ENCODE measurements around the gene SELENOP.
"Not testable (repeated sequence)": the region's sequence is repeated elsewhere in the genome, so short reads cannot be mapped to it uniquely, and the experiment has no call there.

SELENOP gene

DNA sequence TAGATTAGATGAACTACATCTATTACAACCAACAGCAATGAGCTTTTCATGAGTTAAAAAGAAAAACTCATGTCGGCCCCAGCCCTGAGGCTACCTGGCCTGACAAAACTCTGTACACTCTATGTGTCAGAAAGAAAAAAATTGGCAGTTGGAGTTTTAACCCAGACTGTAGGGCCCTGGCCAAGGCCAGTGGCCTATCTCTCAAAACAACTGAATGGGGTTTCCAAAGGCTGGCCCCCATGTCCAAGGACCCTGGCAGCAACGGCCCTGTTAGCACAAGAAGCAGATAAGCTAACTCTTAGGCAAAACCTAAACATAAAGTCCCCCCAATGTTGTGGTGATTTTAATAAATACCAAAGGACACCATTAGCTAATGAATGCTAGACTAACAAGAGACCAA, 4.9 kb upstream of the SELENOP start:
- not testable (repeated sequence) for H3K36me3 Mint-ChIP-seq (ENCODE audit: insufficient read depth); H3K27ac Mint-ChIP-seq; H3K4me1 Mint-ChIP-seq (ENCODE audit: low read depth in 2 of 2); DNase-seq; H3K4me3 Mint-ChIP-seq; H3K9me3 Mint-ChIP-seq; ATAC-seq (replicated peaks); H3K27me3 Mint-ChIP-seq

DNA sequence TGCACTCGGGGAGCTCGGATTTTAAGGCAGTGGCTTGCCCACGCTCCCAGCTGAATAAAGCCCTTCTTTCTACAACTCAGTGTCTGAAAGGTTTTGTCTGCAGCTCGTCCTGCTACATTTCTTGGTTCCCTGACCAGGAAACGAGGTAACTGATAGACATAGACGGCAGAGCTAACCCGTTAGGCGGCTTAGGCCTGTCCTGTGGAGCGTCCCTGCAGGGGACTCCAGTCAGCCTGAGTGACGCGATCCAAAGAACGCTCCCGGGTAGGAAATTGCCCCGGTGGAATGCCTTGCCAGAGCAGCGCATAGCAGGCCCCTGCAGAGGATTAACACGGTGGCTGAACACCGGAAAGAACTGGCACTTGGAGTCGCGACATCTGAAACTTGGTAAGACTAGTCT, 1.8 kb upstream of the SELENOP start:
- H3K4me3 Mint-ChIP-seq, result no peak overlapping the region
- DNase-seq, result no peak
- H3K27me3 Mint-ChIP-seq, result no peaks in the 10 kb centered on the region
- H3K36me3 Mint-ChIP-seq (ENCODE audit: insufficient read depth), result no peaks in the 10 kb centered on the region
- peaks cover 0 to 3% of the 10 kb centered on the region in 2 donors for H3K4me1 Mint-ChIP-seq (ENCODE audit: low read depth in 2 of 2)
- no peak for ATAC-seq (replicated peaks)
- no peaks in the 10 kb centered on the region for H3K9me3 Mint-ChIP-seq
- H3K27ac Mint-ChIP-seq, result no peak overlapping the region

- Mint-ChIP-seq H3K4me3 (no peak overlapping the region), H3K4me1 (ENCODE audit: low read depth in 2 of 2) (peaks cover 0 to 3% of the 10 kb centered on the region in 2 donors), H3K27ac (no peak overlapping the region), H3K36me3 (ENCODE audit: insufficient read depth) (no peaks in the 10 kb centered on the region), H3K9me3 (no peaks in the 10 kb centered on the region), H3K27me3 (no peaks in the 10 kb centered on the region)
- no peak for DNase-seq
- ATAC-seq (replicated peaks), result no peak
Observed at GRCh38 chr5:42812620-42813019, 928 bp upstream of the SELENOP start.

- no peak for DNase-seq
- Mint-ChIP-seq H3K4me3 (no peak overlapping the region), H3K27ac (peak overlapping the region in 1 of 2 donors; percentile 29), H3K4me1 (ENCODE audit: low read depth in 2 of 2) (peaks cover 0 to 3% of the 10 kb centered on the region in 2 donors), H3K36me3 (ENCODE audit: insufficient read depth) (no peaks in the 10 kb centered on the region), H3K27me3 (no peaks in the 10 kb centered on the region), H3K9me3 (no peaks in the 10 kb centered on the region)
- no peak for ATAC-seq (replicated peaks)
Observed at GRCh38 chr5:42810834-42811590, 680 bp downstream of the SELENOP start.

DNA sequence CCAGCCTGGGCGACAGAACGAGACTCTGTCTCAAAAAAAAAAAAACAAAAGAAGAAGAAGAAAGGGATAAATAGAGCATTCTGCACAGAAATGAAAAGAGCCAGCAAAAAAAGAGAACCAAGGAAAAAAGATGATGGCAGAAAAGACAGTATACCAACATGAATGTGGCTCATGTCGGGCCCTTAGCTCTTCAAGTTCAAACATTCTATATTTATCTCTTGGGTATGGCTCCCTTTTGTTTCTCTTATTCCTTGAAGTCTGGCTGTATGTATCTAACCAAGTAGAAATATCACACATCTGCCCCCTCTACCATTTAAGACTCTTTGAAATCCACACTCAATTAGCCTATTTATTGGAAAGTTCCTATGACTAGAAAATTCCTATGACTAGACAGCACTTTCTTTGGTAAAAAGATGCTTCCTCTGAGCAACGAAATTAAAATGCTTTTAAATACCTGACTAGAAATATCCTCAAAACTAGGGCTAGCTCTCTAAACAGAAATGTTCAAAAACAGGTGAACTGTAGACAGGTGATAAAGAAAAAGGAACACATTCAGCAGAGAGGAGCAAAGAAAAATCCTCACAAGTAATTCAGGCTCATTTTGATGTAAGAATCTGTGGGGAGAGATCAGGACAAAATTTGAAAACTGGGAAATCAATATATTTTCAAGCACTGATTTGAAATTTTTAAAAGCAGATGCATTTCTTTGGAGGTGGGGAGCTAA, 2.6 kb downstream of the SELENOP start:
- DNase-seq (no peak), ATAC-seq (replicated peaks) (no peak)
- Mint-ChIP-seq H3K9me3 (no peaks in the 10 kb centered on the region), H3K27ac (no peak overlapping the region), H3K4me1 (ENCODE audit: low read depth in 2 of 2) (peaks cover 0 to 3% of the 10 kb centered on the region in 2 donors), H3K36me3 (ENCODE audit: insufficient read depth) (no peaks in the 10 kb centered on the region), H3K27me3 (no peaks in the 10 kb centered on the region), H3K4me3 (no peak overlapping the region)

GRCh38 chr5:42807722-42808447, 3.8 kb downstream of the SELENOP start:
- no peaks in the 10 kb centered on the region for H3K9me3 Mint-ChIP-seq
- DNase-seq (no peak), ATAC-seq (replicated peaks) (no peak)
- H3K4me3 Mint-ChIP-seq, result no peak overlapping the region
- H3K4me1 Mint-ChIP-seq (ENCODE audit: low read depth in 2 of 2), result peaks cover 0 to 3% of the 10 kb centered on the region in 2 donors
- H3K36me3 Mint-ChIP-seq (ENCODE audit: insufficient read depth), result no peaks in the 10 kb centered on the region
- H3K27ac Mint-ChIP-seq, result no peak overlapping the region
- H3K27me3 Mint-ChIP-seq, result no peaks in the 10 kb centered on the region

DNA sequence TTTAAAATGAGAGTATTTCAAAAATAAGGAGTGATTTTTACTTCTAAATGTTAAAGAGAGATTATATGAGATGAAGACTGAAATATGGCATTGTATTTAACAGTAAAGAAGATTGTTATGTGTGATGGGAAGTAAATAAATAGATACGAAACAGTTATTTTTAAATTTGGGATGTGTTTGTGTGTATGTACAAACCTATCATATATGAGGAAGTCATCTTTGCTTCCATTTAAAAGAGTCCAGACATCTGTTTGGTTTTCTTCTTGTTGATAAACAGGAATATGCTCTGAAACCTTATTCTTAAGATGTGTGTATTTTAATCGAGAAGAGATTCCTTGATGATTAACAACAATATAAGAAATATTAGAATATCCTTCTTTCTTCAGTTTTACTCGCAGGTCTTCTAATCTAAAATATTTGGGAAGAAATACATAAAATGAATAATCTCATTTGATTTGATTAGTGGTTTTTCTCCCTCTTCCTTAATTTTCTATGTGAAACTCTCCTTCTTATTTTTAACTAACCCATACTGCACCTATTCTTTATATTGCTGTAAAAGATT, 4.9 kb downstream of the SELENOP start:
- Mint-ChIP-seq H3K4me3 (no peak overlapping the region), H3K36me3 (ENCODE audit: insufficient read depth) (no peaks in the 10 kb centered on the region), H3K4me1 (ENCODE audit: low read depth in 2 of 2) (peaks cover 0 to 3% of the 10 kb centered on the region in 2 donors), H3K27me3 (no peaks in the 10 kb centered on the region), H3K9me3 (no peaks in the 10 kb centered on the region), H3K27ac (no peak overlapping the region)
- no peak for DNase-seq
- ATAC-seq (replicated peaks), result no peak

DNA sequence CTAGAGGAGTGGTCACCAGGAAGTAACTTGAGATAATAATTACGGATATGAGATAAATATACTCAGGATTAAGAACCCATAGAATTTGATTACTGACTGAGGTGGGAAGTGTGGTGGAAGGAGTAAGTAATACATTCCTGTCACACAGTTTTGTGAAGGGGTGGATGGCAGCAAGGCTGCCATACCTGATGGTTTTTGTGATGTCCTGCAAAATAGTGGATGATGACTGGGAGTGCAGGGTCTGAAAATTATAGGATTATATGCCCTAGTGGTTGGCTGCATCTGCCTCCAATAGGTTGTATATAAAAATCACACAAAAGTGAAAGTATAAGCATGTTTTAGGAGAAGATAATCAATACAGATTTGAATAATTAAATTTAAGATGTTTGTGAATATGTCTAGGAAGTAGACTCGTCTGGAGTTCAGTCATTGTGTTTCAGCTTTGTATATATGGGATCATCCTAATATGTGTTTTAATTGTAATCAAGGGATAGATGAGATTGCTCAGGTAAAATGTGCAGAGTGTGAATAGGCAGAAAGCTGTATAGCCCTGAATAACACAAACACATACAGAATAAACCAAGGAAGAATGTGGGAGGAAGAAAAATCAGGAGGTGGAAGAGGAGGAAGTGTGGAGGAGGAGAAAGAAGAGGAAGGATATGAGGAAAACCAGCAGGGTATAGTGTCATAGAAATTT, 5.5 kb downstream of the SELENOP start:
- DNase-seq (no peak), ATAC-seq (replicated peaks) (no peak)
- no peaks in the 10 kb centered on the region for H3K9me3 Mint-ChIP-seq
- H3K4me3 Mint-ChIP-seq, result no peak overlapping the region
- no peaks in the 10 kb centered on the region for H3K4me1 Mint-ChIP-seq (ENCODE audit: low read depth in 2 of 2)
- no peak overlapping the region for H3K27ac Mint-ChIP-seq
- H3K27me3 Mint-ChIP-seq, result no peaks in the 10 kb centered on the region
- H3K36me3 Mint-ChIP-seq (ENCODE audit: insufficient read depth), result no peaks in the 10 kb centered on the region

GRCh38 chr5:42804717-42805339, 6.9 kb downstream of the SELENOP start:
- Mint-ChIP-seq H3K27ac (no peak overlapping the region), H3K9me3 (no peaks in the 10 kb centered on the region), H3K4me1 (ENCODE audit: low read depth in 2 of 2) (no peaks in the 10 kb centered on the region), H3K36me3 (ENCODE audit: insufficient read depth) (no peaks in the 10 kb centered on the region), H3K27me3 (no peaks in the 10 kb centered on the region), H3K4me3 (no peak overlapping the region)
- ATAC-seq (replicated peaks) (no peak), DNase-seq (no peak)

GRCh38 chr5:42801516-42802166, 10.1 kb downstream of the SELENOP start:
- Mint-ChIP-seq H3K27me3 (no peaks in the 10 kb centered on the region), H3K36me3 (ENCODE audit: insufficient read depth) (no peaks in the 10 kb centered on the region), H3K4me1 (ENCODE audit: low read depth in 2 of 2) (no peaks in the 10 kb centered on the region)

DNA sequence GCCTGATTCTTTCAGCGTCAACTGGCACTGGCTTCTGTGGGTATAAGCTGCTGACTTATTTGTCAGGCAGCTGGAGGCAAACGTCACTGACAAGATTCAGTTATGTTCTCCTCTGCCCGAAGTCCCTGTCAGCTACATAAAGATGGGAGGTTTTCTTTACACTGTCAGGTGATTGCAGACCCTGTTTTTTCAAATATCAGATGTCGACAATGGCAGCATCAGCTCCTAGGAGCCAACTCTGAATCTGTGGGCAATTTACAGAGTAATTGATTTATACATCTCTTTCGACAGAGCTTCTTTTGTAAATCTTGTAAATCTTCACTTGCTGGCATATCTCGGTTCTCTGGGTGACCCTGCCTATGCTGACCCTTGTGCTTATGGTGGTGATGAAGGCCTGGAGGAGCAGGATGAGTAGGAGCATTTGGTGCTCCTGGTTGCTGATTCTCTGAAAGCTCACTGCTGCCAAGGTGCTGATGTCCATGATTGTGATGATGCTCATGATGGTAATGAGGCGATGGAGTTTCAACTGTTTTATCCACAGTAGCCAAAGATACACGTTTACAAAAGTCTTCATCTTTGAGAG, 10.9 kb downstream of the SELENOP start:
- Mint-ChIP-seq H3K4me3 (no peak overlapping the region), H3K36me3 (ENCODE audit: insufficient read depth) (no peaks in the 10 kb centered on the region), H3K9me3 (no peaks in the 10 kb centered on the region), H3K27me3 (no peaks in the 10 kb centered on the region), H3K27ac (no peak overlapping the region), H3K4me1 (ENCODE audit: low read depth in 2 of 2) (no peaks in the 10 kb centered on the region)
- no peak for ATAC-seq (replicated peaks)
- no peak for DNase-seq

More at GRCh38 chr5:42801516-42802166, 10.1 kb downstream of the SELENOP start:
- no peak for DNase-seq
- ATAC-seq (replicated peaks), result no peak
- Mint-ChIP-seq H3K9me3 (no peaks in the 10 kb centered on the region), H3K27ac (no peak overlapping the region), H3K4me3 (no peak overlapping the region)

DNA sequence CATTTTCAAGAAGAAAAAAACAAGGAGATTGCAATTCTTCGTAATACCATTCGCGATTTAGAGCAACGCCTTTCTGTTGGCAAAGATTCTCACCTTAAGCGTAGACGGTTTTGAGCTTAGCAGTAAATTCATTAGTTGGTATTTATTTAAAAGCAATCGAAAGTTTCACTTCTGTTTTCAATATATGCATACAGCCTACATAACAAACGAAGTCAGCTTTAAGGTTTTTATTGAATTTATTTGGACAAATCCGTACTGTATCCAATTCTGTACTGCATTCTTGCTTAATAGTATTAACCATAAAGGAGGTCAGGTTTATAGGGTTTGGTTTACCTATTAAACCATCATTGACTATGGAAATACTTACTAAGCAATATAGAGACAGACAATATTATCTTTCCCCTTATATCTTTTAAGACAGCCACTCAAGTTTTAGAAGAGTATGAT, 12.0 kb downstream of the SELENOP start:
- no peaks in the 10 kb centered on the region for H3K4me1 Mint-ChIP-seq (ENCODE audit: low read depth in 2 of 2)
- no peak for ATAC-seq (replicated peaks)
- no peak for DNase-seq
- H3K27me3 Mint-ChIP-seq, result no peaks in the 10 kb centered on the region
- H3K9me3 Mint-ChIP-seq, result no peaks in the 10 kb centered on the region
- no peak overlapping the region for H3K4me3 Mint-ChIP-seq
- no peaks in the 10 kb centered on the region for H3K36me3 Mint-ChIP-seq (ENCODE audit: insufficient read depth)
- no peak overlapping the region for H3K27ac Mint-ChIP-seq

All from effector memory CD8-positive, alpha-beta T cell (primary cell).